ENCODE results near the gene EVC.

Gene EVC

GRCh38 chr4:5784960-5785611 lies 74.1 kb downstream of the EVC start:
- DNase-seq (ENCODE audit: low read depth in 4 of 4, low spot score in 1 of 4), result no peak

- DNase-seq (ENCODE audit: low read depth in 4 of 4, low spot score in 1 of 4), result no peak
These were observed 75.0 kb downstream of the EVC start for GRCh38 chr4:5785806-5786680.

- no peak for DNase-seq (ENCODE audit: low read depth in 4 of 4, low spot score in 1 of 4)
These were observed 76.3 kb downstream of the EVC start for GRCh38 chr4:5787311-5787710.

GRCh38 chr4:5788144-5788543 lies 77.1 kb downstream of the EVC start:
- no peak for DNase-seq (ENCODE audit: low read depth in 4 of 4, low spot score in 1 of 4)

DNA sequence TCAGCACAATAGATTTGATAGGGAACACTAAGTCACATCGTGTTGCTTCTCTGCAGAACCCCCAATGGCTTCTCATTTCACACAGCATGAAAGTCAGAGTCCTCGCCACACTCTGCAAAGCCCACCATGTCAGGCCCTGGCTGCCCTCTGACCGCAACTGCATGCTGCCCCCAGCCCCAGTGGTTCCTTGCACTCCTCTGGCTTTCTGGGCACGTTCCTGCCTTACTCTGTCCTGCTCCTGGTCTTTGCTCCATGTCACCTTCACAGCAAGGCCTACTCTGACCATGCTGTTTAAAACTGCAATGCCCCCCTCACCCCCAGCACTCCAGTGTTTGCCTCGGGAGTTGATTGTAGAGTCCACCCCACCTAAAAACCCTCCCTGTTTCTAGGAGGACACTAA lies 78.1 kb downstream of the EVC start:
- no peak for DNase-seq (ENCODE audit: low read depth in 4 of 4, low spot score in 1 of 4)

- DNase-seq (ENCODE audit: low read depth in 4 of 4, low spot score in 1 of 4), result no peak
These were observed 79.5 kb downstream of the EVC start for GRCh38 chr4:5790546-5790857.

DNA sequence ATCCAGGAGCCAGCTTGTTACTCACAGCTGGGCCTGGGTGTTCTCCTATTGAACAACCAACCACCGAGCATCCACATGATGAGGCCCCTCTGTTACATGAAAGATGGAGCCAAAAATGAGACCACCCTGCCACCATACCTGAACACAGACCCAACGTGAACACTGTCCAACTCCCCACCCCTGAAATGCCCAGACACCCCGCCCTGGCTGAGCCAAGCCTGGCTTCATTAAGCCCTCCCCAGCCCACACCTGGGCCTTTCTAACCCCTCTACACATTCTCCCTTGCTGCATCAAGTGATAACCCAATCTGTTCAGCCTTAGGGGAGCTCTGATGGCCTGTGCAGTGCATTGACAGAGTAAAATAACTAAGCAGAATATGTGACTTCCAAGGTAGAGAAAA lies 80.7 kb downstream of the EVC start:
- no peak for DNase-seq (ENCODE audit: low read depth in 4 of 4, low spot score in 1 of 4)

- DNase-seq (ENCODE audit: low read depth in 4 of 4, low spot score in 1 of 4), result no peak
These were observed 82.5 kb downstream of the EVC start for GRCh38 chr4:5793514-5793913.

DNA sequence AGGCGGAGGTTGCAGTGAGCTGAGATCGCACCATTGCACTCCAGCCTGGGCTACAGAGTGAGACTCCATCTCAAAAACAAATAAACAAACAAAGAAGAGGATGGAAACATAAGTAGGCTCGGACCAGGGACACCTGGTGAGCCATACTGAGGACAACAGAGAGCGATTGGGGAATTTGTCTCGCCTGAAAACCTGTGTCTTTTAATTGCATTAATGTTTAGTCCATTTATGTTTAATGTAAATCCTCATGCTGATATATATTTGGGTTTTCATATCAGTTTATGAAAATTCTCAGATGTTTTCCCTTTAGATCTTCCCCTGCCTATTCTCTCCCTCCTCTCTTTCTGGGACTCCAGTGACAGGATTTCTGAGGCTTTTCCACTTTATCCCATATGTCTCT lies 84.6 kb downstream of the EVC start:
- no peak for DNase-seq (ENCODE audit: low read depth in 4 of 4, low spot score in 1 of 4)

GRCh38 chr4:5796976-5797375 lies 86.0 kb downstream of the EVC start:
- DNase-seq (ENCODE audit: low read depth in 4 of 4, low spot score in 1 of 4), result no peak

DNA sequence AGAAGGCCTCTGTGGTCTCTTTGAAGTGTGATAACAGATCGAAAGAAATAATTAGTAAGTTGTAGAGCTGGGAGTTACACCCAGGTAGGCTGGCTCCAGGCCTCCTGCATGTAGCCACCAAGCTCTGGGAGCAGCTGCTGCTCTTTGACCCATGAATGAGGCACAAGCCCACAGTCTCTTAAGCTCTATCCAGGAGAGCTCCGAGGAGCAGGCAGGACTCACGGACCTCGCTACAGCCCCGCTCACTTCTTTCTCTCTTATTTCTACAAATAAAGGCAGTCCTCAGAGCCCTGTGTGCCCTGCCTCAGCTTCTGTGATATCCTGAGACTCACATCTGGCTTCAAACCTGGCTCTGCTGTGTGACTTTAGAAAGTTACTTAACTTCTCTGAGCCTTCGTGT lies 86.9 kb downstream of the EVC start:
- DNase-seq (ENCODE audit: low read depth in 4 of 4, low spot score in 1 of 4), result no peak

- DNase-seq (ENCODE audit: low read depth in 4 of 4, low spot score in 1 of 4), result no peak
These were observed 87.5 kb downstream of the EVC start for GRCh38 chr4:5798462-5798861.

DNA sequence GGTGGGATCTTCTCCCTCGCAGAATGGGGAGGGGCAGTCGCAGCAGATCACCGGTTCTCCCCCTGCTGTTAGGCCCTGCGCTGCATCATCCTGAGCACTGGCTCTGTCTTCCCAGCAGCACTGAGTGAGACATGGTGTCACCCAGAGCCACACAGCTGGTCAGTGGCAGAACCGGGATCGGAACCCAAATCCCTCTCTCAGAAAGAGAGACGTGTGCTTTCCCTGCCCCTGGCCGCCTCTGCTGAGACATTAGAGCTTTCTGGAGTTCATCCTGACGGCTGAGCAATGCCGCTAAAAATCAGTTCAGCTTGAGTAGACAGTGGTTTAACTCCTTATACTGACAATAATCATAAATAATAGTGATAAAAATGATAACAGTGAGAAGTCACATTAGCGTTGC lies 87.9 kb downstream of the EVC start:
- no peak for DNase-seq (ENCODE audit: low read depth in 4 of 4, low spot score in 1 of 4)

GRCh38 chr4:5799406-5799805 lies 88.4 kb downstream of the EVC start:
- DNase-seq (ENCODE audit: low read depth in 4 of 4, low spot score in 1 of 4), result no peak

DNA sequence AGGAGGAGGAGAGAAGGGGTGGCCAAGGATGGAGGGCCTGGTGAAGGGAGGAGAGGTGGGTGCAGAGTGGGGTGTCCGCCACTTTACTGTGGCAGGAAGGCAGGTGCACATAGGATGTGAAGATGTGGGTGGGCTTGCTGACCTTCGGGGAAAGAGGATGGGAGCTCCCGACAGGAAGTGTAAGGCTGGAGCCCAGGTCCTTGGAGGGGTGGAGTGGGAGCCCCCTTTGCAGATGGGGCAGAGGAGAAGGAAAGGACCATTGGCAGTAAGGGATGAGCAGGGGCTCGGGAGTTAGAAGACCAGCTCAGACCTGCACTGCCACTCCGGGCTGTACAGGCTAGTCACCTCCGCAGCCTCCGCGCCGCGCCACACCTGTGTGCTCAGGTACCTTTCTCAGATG lies 89.5 kb downstream of the EVC start:
- no peak for DNase-seq (ENCODE audit: low read depth in 4 of 4, low spot score in 1 of 4)

DNA sequence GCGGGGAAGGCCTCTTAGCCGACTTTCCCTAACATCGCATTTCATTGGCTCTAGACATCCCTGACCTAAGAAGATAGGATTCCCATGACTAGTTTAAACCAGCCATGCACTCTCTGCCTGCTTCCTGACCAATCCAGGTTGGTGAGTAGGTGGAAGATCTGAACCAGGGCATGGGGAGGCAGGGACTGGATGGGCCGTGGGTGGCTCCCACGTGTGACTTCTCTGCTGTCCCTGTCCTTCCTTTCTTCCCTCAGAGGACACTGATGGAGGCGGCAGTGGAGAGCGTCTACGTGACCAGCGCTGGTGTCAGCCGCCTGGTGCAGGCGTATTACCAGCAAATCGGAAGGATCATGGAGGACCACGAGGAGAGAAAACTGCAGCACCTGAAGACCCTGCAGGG lies 90.7 kb downstream of the EVC start:
- DNase-seq (ENCODE audit: low read depth in 4 of 4, low spot score in 1 of 4), result no peak

GRCh38 chr4:5802565-5802964 lies 91.6 kb downstream of the EVC start:
- DNase-seq (ENCODE audit: low read depth in 4 of 4, low spot score in 1 of 4), result no peak

- DNase-seq (ENCODE audit: low read depth in 4 of 4, low spot score in 1 of 4), result no peak
These were observed 93.7 kb downstream of the EVC start for GRCh38 chr4:5804656-5805055.

DNA sequence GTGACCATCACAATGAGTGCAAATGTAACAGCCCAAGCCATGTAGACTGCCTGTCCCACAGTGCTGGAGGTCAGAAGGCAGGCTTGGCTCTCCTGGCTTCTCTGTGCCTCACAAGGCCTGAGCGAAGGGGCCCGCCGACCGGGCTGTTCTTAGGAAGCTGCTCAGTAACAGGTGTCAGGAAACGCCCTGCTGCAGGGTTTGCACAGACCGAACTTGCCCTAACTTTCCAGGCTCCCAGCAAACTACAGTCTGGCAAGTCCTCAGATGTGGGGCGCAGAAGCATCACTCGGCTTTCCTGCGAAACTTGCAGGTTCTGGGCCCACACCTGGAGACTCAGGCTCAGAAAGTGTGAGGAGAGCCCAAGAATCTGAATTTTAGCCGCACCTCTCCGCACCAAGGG lies 94.3 kb downstream of the EVC start:
- DNase-seq (ENCODE audit: low read depth in 4 of 4, low spot score in 1 of 4), result no peak

GRCh38 chr4:5808081-5808741 lies 97.2 kb downstream of the EVC start:
- no peak for DNase-seq (ENCODE audit: low read depth in 4 of 4, low spot score in 1 of 4)

DNA sequence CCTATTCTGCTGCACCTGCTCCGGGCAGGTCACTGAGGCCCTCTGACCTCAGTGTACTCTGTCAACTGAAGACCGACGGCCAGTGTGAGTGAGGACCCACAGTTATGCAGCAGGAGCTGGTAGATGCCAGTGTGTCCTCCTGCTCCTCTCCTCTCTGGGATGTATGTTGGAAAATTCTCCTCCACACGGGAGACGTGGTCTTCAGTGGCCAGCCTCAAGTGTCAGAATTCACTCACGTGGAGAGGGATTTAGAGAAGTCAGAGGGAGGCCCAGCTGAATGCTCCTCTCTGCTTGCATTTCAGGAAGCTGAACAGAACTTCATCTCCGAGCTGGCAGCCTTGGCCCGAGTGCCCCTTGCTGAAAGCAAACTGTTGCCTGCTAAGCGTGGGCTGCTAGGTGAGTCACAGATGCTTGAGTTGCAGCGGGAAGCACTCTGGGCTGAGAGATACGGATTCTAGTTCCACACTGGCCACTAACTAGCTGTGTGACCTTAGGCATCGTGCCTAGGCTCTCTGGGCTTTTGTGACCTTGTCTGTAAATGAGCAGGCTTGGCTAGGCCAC lies 98.3 kb downstream of the EVC start:
- no peak for DNase-seq (ENCODE audit: low read depth in 4 of 4, low spot score in 1 of 4)

GRCh38 chr4:5810151-5810550 lies 99.2 kb downstream of the EVC start:
- no peak for DNase-seq (ENCODE audit: low read depth in 4 of 4, low spot score in 1 of 4)
